ENCODE measurements around the gene SYCN. TPM values are rescaled to one million over a fixed set of nuclear protein-coding genes. Genes with fewer than 3 reads are reported as not detected.

The SYCN gene
- total and polyA plus RNA-seq, 2 of the 8 experiments (the other 6 are each of a cell fraction or from before 2014, with no cell fraction given) = not detected

GRCh38 chr19:39180749-39181148 is 23.3 kb downstream of the SYCN start:
- no peak overlapping the region for H3K4me2 ChIP-seq (ENCODE audit: insufficient read depth in 1 of 2, low read depth in 2 of 2, low read length in 2 of 2)
- CTCF ChIA-PET (ENCODE audit: partially characterized antibody) = interaction anchor here (0.6 to 1.8 kb wide), 8 partner anchors 12 to 129 kb away, joined by 3 to 6 read pairs (median 4); partner anchors contain the start of gene SYCN
- H2BK120ac ChIP-seq (replicated peaks; ENCODE audit: low read depth, low read length) = no peak overlapping the region
- H3K9ac ChIP-seq (replicated peaks in 1 of 4; ENCODE audit: extremely low read depth in 1 of 4, low read depth in 3 of 4, low read length in 3 of 4) = no peak overlapping the region
- no peak overlapping the region for H3K56ac ChIP-seq (replicated peaks; ENCODE audit: insufficient read length, low read depth, low read length)
- H3K14ac ChIP-seq (ENCODE audit: insufficient read length) = no peak overlapping the region
- H3K23ac ChIP-seq (ENCODE audit: insufficient read length) = no peak overlapping the region
- no peak overlapping the region for H2BK15ac ChIP-seq (ENCODE audit: low read length)
- H4K91ac ChIP-seq (replicated peaks; ENCODE audit: insufficient read length, low read length) = no peak overlapping the region
- no peak overlapping the region for H3K27ac ChIP-seq (ENCODE audit: low read depth, low read length)
- peaks cover 0 to 15% (median 6%) of the 10 kb centered on the region in 4 experiments; a peak in 3 of 8 replicates for H3K36me3 ChIP-seq (ENCODE audit: control insufficient read depth in 2 of 4, insufficient read depth in 4 of 4, low read length in 3 of 4)
- no peaks in the 10 kb centered on the region for H3K23me2 ChIP-seq (ENCODE audit: low read depth, low read length)
- no peak overlapping the region for H3K18ac ChIP-seq (ENCODE audit: extremely low read depth, low read length)
- no peak overlapping the region for H2AFZ ChIP-seq (ENCODE audit: low read length)
- H2AK5ac ChIP-seq (ENCODE audit: low read depth, low read length) = no peak overlapping the region
- H2BK5ac ChIP-seq (ENCODE audit: low read depth, low read length) = no peak overlapping the region
- H3K9me3 ChIP-seq (ENCODE audit: insufficient read depth in 2 of 2, low read depth in 1 of 2, low read length in 1 of 2) = no peaks in the 10 kb centered on the region
- no peaks in the 10 kb centered on the region for H3K27me3 ChIP-seq (replicated peaks in 1 of 4; ENCODE audit: control insufficient read depth in 3 of 4, extremely low read depth in 1 of 4, insufficient read depth in 3 of 4, low read length in 3 of 4)
- no peak overlapping the region for H3K4ac ChIP-seq (replicated peaks; ENCODE audit: insufficient read length, low read depth, low read length)
- no peak overlapping the region for H2BK12ac ChIP-seq (ENCODE audit: low read depth, low read length)
- WGBS, 2 experiments (ENCODE audit: extremely low coverage in 1 of 2, insufficient coverage in 1 of 2, insufficient read length in 1 of 2, insufficient replicate concordance in 2 of 2, low coverage in 1 of 2, low lambda C conversion rate in 2 of 2, missing lambda C conversion rate in 1 of 2) = 88% methylated on average over 9 of the region's 9 CpGs; no CpG with 5 or more reads in 1 of the 2 experiments
- H4K8ac ChIP-seq (ENCODE audit: extremely low read depth, insufficient read depth, low read length) = no peak overlapping the region
- no peak for FAIRE-seq
- no peak overlapping the region for H3K4me3 ChIP-seq (ENCODE audit: extremely low read depth in 1 of 4, insufficient read depth in 2 of 4, low read depth in 3 of 4, low read length in 4 of 4)
- POLR2A ChIA-PET (ENCODE audit: partially characterized antibody) = interaction anchor here (1.7 kb wide), 1 partner anchor 34 kb away, joined by 7 read pairs; no protein-coding TSS in a partner anchor
- peaks cover 0 to 2% of the 10 kb centered on the region in 2 experiments for H4K20me1 ChIP-seq (replicated peaks in 1 of 2; ENCODE audit: control insufficient read depth in 1 of 2, insufficient read depth in 2 of 2, low read length in 2 of 2)
- H3K4me1 ChIP-seq (replicated peaks in 1 of 4; ENCODE audit: control insufficient read depth in 3 of 4, insufficient read depth in 4 of 4, low read length in 3 of 4) = no peaks in the 10 kb centered on the region
- no peak for DNase-seq (ENCODE audit: low read depth in 1 of 2, low spot score in 2 of 2)
- no peak overlapping the region for H4K5ac ChIP-seq (ENCODE audit: insufficient read length, low read depth, low read length)
- H3K79me2 ChIP-seq (ENCODE audit: control insufficient read depth in 1 of 2, insufficient read depth in 2 of 2, low read length in 2 of 2) = no peaks in the 10 kb centered on the region
- no peak overlapping the region for H2BK20ac ChIP-seq (ENCODE audit: low read length)
- no peaks in the 10 kb centered on the region for H3K79me1 ChIP-seq (ENCODE audit: low read depth, low read length)
- TF ChIP-seq RBBP5 (IDR thresholded peaks at IDR 0.05; ENCODE audit: borderline replicate concordance, low read depth, low read length) (no peak), CTBP2 (IDR thresholded peaks at IDR 0.05; ENCODE audit: borderline replicate concordance, insufficient read depth, insufficient read length, low read length) (no peak), SP1 (IDR thresholded peaks at IDR 0.05; ENCODE audit: low read depth, low read length) (no peak), TCF12 (IDR thresholded peaks at IDR 0.05; ENCODE audit: low read depth, low read length) (no peak)

All from H1 (cell line).